Inflammatory macrophage treated with lipopolysaccharide for 1 hour (primary cell): ENCODE measurements around the gene COPS2.
"Not testable (repeated sequence)": the region's sequence is repeated elsewhere in the genome, so short reads cannot be mapped to it uniquely, and the experiment has no call there.

ENCODE experiments used
- DNase-seq, 2 donors: peaks; one replicate each; pipeline ENCODE4 v3.0.0-alpha.2; 2020 to 2022

Gene COPS2

DNA sequence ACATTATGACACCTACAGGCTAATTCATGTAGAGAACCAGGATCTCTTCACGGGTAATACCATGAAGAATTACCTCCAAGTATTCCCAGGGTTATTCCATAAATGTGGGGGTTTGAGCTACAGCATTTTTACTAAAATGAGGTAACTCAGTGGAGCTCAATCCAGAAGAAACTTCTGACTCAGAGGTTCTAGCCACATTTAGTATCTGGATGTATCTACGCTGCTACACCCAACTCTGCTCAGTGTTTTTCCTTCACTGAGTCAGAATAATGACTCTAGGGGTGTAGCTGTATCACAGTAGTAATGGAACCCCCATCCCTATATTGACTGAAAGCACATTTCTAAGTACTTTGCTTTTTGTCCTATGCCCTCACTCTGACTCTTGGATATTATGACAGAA is 52.4 kb downstream of the COPS2 start:
- DNase-seq, result no peak

DNA sequence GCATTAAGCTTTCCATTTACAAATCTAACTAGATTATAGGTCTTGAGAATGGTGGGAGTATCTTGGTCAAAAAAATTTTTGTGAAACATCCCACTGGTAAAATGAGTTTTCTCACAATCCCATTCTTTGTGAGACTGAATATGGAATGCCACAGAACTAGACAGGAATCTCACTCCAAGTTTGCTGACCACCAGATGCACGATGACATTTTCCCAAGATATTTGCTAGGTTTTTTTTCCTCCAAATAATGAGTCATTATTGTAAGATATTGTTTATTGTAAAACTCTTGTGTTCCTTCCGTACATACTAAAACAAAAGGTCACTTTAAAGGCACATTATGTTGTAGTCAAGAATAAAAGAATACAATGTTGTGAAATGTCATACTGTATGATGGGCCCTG is 53.9 kb downstream of the COPS2 start:
- no peak for DNase-seq

DNA sequence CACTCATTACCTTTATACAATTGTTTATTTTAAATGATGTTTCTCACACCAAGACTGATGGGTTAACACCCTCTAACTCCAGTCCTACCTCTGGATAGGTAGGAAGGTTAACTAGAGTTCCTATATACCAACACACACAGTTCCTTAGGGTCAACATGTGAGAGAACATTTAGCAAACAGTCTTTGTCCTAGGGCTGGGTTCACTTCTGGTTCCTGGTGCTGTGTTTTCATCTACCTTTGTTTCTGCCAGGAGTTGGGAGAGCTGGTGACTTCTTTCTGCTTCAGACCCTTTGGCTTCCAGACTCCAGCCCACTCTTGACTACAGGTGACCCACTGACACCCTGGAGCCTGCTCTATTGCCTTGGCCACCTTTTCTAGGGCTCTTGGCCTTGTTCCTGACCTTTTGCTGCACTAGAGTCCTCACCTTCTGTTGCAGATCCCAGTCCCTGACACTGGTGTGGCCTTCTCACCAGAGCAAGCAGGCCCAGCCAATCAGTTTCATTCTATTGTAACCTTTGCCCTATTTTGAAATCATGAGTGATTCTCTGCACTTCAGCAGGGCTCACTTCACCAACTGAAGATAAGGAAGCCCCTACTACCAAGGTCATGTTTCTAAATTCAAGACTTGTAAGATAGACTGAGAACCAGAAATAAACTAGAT is 59.2 kb downstream of the COPS2 start:
- no peak for DNase-seq

DNA sequence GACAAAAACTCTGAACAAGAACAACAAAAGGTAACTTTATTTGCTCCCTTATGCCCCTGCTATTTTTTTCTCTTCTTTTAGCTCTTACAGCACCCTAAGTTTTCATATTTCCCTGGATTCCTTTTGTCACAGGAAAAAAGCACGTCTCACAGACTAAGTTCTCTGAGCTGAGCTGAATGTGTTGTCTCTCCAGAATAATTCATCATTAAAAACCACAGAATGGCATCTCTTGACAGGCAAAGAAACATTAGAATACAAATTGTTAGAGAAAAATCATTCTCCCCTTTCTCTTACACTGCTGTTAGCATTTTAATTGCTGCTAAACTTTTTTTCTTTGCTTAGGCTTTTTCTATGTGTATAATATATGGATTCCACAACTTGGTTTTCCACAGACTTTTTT is 60.5 kb downstream of the COPS2 start:
- no peak for DNase-seq

DNA sequence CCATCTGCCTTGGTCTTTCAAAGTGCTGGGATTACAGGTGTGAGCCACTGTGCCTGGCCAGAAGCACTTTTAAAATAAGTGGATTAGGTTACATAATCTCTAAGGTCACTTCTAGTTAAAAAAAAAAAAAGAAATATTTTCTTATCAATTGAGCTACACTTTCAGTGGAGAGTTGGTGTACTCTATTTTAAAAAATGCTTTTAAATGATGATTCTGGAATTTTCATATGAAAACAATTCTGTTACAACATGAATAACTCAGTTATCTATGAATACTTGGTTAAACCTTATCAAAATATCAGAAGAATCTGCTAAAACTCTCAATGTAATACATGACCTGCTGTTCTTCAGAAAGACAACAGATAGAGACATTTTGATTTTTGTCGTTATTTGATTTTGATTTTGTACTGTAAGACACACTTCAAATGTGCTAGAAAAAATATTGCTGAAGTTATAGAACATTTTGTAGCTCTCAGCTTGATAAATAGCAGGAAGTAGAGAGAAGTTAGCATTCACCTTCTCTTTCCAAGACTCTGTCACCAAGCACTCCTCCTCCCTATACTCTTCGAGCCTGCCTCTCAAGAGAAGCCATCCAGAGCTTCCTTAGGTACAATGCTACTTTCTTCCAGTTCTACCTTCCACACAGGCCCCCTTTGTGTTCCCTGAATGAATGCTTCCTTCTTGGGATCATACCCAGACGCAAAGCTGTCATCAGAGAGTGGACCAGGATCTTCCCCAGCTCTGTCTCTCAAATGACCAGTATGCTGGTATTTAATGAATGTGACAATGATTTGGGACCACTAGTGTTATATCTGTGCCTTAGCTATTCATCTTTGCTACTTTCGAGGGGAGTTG is 61.9 kb downstream of the COPS2 start:
- no peak for DNase-seq

DNA sequence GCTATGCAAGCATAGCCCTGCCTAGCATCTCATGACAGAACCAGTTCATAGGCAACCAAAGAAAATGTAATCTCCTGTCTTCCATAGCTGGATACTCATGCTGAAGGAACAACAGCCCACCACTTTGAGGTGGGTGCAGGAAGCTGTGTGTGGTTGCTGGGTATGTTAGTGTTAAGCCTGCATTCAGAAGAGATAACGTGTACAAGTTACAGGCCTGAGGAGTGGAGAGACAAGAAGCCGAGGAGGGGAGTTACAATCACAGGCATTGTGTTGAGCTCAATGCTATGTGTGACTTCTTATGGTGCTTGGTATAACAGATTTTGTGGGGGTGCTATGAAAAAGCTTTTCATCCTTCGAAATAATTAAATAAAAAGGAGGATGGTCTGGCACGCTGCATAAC is 66.4 kb downstream of the COPS2 start:
- no peak for DNase-seq

DNA sequence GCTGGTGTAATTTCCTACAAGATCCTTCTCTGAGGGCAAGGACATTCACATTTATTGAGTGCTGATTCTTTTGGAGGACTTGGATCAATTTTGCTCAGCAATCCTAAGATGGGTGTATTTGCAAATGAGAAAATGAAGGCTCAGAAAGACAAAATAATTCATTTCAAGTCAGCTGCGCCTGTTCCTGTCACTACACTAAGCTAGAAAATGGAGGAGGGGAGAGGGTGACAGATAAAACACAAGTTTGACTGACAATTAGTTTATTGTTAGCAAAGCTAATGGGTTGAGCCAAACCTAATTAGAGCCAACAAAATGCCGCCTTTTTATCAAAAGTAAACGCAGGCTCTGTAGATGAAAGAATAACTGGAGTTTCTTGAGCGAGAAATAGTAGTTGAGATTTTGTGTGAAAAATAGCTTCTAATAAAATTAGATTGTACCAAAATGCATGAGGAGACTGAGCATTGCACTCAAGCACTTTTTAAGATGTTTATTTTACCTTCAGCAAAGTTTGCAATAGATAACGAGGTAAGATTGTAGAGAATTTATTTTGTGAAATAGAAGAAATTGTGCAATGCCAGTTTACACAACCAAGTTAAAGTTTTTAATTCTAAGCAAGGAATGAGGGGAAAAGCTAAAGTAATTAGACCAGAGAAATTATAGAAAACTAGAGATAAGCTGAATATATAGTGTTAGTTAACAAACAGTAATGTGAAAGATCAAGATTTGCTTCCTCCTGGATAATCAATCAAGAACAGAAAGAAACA is 69.5 kb downstream of the COPS2 start:
- DNase-seq, result no peak

DNA sequence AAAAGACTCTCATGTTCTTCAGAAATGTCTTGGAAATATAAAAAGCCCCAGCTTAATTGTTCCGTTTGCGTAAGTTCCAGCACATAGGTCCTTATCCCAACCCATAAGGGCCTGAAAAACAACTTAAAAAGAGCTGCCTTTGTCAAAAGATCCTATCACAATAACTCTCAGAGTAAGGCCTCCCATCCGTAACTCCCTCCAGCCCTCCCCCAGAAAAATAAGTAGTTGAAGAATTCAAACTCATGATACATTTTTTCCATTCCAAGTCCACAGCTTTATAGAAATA is 71.2 kb downstream of the COPS2 start:
- DNase-seq, result no peak

DNA sequence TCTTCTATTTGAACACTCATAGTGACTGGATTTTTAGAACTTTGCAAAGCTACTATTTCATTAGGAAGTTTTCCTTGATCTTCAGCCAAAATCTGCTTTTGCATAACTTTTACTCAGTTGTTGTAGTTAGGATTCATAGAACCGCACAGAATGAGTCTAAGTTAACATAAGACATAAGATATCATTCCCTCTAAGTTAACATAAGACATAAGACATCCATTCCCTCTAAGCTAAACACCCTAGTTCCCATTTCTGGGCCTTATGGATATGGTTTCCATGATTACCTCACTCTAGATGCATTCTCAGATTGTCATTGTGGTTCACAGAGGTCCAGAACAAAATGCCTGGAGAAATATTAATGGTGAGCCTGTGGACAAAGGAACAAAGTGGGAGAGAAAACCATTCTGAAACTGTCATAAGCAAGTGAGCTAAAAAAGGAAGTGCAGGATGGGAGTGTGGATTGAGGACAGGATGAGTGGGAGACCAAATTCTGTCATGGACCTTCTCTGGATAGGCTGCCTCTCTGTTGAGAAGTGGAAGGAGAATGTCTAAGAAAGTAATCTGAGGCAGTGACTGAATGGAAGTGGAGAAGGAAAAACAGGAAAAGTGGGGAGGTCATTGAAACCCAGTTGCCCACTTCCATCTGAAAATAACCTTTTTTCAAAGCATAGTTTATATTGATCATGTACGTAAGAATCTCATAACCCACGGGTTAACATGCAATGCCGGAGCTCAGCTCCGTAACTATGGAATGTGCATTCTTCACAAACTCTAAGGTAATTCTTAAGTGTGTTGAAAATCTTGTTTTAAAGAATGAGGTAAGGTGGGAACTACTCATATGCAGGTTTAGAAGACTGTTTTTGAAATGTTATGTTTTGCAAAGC is 71.8 kb downstream of the COPS2 start:
- DNase-seq, result peak; percentile 4 to 33

DNA sequence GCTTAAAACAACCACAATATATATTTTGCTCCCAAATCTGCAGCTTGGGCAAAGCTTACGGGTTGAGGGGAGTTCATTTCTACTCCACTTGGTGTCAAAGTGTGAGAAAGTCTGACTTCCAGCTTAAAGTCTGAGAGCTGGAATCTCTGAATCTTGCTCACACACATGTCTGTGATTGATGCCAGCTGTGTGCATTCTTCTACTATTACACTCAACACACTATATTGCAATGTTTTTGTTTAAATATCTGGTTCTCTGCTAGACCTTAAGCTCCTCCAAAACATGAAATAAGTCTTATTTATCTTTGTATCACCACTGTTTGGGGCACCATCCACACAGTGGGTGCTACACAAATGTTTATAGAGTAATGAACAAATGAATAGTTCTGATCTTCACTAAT is 72.4 kb downstream of the COPS2 start:
- no peak for DNase-seq

DNA sequence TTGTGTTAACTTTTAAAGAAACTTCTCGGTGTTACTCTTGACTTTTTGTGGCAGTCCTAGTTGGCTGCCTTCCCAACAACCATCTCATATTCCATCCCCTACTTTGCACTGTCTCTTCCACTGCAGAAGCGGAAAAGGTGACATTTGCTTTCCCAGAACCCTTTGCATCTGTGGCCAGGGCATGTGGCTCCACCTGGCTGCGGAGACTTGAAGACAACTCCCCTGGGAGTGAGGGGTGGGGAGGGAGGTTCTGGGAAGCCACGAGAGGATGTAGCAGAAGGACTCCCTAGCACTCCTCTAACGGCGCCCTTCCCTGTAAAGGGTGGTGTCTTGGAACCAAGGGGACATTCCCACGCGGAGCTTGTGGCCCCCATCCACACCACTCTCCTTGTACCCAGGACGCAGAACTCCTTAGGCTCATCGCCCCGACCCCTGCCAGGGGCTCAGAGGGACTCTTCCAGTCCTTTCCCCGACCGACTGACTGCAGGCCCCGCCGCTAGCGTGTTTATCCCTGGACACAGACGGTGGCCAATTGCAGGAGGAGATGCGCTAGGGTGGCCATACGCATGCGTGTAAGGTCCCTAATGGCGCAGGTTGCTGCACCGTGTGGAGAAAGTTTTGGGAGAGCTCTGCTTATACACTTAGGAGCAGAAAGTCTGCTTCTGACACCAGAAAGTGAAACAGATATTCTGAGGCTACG is 75.9 kb downstream of the COPS2 start:
- DNase-seq, result no peak

DNA sequence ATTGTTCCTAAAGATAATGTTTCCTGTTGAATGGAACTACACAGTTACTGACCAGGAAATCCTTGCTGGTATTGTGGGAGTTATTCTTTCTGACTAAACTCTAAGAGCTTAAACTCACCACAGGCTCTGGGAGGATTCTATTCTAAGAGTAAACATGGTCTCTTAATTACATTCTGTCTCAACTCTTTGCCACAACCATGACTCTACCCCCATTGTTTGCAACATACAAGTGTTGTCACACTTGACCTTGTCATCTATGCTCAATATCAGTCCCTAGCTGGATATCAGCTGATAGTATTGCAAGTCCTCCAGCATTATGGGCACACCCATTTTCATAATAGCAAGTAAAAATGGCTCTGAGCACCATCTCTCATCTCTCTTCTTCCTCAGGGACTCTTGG is 79.5 kb downstream of the COPS2 start:
- DNase-seq, result peak; percentile 44 to 74

DNA sequence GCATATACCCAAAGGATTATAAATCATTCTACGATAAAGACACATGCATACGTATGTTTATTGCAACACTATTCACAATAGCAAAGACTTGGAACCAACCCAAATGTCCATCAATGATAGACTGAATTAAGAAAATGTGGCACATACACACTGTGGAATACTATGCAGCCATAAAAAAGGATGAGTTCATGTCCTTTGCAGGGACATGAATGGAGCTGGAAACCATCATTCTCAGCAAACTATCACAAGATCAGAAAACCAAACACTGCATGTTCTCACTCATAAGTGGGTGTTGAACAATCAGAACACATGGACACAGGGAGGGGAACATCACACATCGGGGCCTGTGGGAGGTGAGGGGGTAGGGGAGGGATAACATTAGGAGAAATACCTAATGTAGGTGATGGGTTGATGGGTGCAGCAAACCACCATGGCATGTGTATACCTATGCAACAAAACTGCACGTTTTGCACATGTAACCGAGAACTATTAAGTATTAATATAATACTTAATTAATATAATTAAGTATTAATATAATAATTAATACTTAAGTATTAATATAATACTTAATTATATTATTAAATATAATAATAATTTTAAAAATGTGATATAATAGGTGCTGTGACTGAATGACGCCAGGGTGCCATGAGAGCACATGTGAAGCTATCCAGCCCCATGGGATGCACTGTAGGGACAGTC is 80.7 kb downstream of the COPS2 start:
- not testable (repeated sequence) for DNase-seq
